GM19397 (cell line): Measurements from ENCODE around the gene MLH3.

ENCODE experiments used
- ATAC-seq: cut with Tn5 transposase; IDR thresholded peaks from one replicate; pipeline ENCODE4 v1.9.1; 2021; ENCODE audit warnings: mild to moderate bottlenecking, moderate library complexity; ENCODE audit not compliant: unreplicated experiment

MLH3 gene

DNA sequence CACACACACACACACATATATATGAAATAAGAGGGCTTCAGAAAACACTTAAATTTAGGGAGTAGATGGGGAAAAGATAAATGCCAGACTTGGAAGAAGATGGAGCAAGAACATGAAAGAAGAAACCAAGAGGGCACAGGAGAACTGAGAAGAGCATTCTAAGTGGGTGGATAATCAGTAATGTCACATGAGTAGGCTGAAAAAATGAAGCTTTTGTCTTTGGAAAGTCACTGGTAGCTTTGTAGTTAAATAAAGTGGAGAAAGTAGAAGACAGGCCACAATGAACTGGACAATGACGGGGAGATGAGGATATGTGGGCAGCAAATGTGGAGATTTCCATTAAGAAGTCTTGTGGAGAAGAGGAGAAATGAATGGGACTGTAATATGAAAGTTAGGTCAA, 15.9 kb upstream of the MLH3 start:
- no peak for ATAC-seq

DNA sequence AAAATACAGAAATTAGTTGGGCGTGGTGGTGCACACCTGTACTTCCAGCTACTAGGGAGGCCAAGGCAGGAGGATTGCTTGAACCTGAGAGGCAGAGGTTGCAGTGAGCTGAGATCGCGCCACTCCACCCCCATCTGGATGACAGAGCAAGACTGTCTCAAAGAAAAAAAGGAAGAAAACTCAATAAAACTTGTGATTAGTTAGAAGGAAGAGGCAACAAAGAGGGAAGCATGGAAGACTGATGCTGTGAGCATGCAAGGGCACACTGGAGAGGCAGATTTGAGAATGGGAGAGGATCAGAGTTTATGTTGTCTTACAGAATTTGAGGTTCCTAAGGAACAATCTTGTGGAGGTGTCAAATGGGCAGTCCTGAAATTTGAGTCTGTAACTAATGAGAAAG, 15.4 kb upstream of the MLH3 start:
- ATAC-seq = no peak

DNA sequence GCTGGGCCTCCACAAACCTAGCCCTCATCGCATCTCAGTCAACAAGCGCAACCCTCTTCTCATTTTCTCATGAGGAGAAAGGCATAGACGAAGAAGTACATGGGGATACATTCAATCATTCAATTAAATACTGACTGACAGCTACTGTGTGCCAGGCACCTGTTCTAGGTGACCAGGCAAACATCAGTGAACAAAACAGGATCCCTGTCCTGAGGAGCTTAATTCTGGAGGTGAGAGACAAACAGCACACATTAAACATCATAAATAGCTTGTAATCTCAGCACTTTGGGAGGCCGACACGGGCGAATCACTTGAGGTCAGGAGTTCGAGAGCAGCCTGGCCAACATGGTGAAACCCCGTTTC, 12.9 kb upstream of the MLH3 start:
- peak; percentile 17 for ATAC-seq

DNA sequence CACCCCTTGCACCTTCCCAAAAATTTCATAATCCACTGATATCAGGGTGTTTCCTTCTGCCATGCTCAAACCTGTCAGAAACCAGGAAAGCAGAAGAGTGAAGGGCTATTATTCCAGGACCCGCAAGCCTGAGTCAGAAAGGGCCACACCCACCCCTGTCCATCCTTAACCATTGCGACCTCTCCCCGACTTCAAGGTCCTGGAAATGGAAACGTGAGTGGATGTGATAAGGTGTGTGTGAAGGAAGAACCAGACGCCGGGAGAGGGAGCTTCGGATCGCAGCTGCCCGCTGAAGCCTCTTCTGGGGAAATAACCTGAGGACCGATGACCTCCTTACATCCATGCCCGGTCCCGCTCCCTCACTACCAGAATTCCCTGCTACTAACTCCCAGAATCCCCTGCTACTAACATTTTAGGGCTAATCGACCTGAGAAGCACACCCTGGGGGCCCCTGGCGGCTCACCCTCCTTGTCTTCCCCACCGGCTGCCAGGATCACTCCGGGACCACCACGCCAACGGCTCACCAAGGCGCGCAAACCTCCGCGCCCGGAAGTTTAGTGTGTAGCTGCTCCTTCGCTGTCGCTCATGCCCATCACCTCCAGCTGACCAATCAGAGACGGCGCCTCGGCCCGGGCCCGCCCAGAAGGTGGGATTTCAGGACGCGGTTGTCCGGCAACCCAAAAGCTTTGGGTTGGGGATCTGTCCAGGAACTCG, 12.4 kb upstream of the MLH3 start, which contains the start of gene ACYP1:
Gene ACYP1 (minus strand): TSS at position 534 of the 714 bp plus-strand sequence. CDS start 471 bp downstream, at position 63.
- peak; percentile 98 for ATAC-seq

DNA sequence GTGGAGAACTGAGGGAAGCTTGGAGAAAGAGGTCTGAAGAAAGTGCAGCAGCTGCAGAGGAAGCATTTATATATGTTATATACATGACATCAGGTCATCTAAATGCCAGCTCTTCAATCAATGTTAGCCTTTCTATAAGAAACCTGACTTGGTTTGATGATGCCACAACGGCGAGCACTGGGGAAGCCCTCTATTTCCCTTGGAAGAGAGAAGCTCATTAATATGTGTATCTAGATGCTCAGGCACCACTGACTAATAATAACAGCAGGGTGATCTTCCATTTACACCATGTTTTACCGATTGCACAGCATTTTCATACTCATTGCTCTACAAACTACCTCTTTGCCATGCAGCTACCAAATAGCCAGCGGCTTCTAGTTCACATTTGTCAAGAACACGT, 11.7 kb upstream of the MLH3 start:
- ATAC-seq = no peak

DNA sequence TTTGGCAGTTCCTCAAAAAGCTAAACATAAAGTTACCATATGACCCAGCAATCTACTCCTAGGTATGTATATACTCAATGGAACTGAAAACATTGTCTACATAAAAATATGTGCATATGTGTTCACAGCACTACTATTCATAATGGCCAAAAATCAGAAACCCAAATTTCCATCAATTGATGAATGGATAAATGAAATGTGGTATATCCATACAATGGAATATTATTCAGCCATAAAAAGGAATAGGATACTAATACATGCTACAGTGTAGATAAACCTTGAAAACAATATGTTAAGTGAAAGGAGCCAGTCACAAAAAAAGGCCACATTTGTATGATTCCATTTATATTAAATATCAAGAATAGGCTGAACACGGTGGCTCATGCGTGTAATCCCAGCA, 9.2 kb upstream of the MLH3 start:
- ATAC-seq = no peak

DNA sequence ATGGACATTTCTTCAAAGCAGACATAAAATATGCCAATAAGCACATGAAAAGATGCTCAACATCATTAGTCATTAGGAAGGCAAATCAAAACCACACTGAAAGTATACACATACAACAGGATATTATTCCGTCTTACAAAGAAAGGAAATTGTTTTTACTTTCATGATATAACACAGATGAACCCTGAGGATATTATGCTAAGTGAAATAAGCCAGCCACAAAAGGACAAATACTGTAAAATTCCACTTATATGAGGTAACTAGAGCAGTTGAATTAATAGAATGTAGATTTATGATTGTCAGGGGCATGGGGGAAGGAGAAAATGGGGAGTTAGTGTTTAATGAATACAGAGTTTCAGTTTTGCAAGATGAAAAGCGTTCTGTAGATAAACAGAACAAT, 8.4 kb upstream of the MLH3 start:
- ATAC-seq = no peak

DNA sequence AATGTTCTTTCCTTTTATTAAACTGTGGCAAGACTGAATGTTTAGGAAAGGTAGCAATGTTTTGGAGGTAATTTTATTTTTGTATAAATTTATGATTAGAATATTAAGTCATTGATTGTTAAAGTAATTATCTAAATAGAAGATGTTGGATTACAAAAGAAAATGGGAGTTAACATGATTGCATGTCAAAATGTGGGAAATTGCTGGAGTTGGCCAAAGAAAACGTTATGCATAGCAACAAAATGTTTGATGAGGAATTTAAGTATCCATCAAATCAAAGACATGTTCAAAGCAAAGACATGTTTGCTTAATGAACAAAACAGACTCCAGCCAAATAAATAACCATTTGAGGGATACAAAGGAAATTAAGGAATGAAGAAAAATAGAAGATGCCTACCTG, 3.2 kb upstream of the MLH3 start:
- no peak for ATAC-seq

DNA sequence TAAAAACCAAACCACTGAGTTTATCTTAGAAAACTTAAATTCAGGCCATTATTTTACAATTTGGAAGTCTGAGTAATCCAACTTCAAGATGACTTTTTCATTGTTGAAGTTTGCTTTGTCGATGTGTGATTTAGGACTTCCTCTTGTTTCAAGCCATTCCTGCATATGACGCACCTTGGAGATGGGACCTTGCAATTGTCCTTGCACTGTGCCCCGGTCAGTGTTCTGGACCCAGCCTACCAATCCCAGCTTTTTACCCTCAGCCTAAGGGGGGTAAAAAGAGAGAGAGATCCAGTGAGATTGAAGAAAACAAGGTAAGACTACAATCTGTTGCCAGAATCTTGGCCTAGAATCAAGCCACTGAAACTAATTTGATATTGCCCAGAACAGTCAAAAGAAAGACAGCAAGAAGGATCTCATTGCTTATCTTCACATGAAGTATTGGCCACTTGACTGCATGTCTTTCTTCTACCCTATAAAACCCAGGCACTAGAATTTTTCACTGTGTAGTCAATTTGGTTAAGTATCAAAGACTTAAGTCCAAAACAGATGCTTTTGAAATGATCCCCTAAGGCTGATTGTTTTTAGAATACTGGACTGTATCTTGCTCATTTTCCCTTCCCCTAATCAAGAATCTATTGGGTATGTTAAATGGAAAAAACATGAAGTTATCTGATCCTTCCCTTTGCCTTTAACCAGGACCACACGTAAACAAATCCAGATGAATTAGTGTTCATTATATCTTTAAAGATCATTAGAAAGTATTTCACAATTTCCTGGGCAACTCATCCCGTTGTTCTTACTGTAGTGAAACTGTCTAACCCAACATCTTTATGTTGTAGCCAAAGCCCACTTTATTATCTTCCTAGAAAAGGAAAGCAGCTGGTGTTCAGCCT, 2.4 kb upstream of the MLH3 start:
- ATAC-seq = no peak

DNA sequence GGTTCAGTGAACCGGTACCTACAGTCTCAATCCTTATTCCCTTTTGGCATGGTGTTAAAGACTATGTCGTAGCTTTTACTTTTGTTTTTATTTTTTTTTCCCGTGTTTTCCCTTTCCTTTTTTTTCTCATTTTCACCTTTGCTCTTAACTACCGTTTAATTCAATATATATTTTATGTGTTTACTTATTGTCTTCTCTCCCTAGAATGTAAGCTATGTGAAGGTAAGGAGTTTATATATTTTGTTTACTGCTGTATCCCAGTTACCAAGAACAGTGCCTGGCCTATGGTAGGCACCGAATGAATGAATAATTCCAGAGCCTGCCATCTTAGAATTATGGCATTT, 261 bp upstream of the MLH3 start:
- no peak for ATAC-seq

DNA sequence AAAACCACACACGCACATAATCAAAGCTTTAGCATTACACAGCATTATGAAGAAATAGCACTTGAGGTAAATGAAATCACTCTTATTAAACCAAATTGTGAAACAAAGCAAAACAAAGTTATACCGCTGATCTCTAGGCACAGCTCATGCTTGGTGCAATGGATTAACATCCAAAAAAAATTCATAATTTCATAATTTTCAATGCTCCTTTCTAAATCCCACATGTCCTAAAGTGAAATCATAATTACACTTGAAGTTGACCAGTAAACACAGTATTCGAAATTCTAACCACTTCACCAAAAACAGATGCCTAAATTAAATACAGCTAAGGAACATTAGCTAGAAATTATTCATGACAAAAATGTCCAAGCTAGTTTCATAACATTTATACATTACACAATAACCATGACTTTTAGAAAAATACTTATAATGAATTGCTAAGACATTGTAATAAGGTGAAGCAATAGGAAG, 1.5 kb downstream of the MLH3 start:
- ATAC-seq = no peak

DNA sequence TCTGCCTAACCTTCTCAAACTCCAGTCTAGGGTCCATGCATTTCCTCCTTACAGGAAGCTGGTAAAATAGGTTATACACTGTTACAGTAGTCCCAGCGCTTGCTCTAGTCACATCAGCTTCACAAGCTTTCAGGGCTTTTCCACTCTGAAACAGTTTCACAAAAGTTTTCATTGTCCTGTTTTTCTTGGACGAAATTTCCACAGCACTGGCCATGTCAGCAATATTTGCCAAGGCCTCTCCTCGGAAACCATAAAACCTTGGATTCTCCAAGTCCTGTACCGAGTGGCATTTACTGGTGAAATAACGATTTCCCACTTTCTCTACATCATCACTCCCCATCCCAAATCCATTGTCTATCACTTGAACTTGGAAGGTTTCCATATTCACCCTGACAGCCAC, 2.1 kb downstream of the MLH3 start:
- no peak for ATAC-seq

DNA sequence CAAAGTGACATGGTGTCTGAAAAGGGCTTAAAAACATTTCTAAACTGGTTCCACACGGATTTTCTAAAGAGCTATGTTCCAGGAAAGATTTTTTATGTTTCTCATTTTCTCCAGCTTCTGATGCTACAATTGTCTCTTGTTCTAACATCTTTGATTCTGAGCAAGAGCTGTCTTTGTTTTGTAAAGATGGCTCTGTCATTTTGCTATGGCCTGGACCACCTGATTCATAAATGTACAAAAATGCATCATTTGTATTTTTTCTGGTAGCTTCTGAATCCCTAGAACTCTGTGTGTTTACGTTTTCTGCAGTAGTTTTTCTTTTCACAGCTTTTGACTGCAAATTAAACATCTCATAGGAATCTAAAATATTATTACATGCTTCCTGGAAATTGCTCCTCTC, 3.2 kb downstream of the MLH3 start:
- ATAC-seq = no peak

DNA sequence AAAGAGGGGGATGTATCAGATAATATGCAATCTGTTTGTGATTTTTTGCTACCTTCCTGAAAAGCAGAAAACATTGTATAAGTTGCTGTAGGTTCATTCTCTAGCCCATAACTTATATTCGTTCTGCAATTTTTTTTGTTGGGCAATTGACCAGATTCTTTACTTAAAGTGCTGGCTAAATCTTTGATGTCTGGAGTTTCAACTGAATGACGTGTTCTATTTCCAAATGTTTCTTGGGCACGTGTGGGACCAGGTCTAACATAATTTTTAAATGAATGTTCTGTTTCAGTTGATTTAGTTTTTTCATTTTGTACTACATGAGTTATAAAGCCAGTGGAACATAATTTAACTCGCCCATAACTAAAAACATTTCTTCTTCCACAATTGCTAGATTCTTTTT, 3.8 kb downstream of the MLH3 start:
- no peak for ATAC-seq

DNA sequence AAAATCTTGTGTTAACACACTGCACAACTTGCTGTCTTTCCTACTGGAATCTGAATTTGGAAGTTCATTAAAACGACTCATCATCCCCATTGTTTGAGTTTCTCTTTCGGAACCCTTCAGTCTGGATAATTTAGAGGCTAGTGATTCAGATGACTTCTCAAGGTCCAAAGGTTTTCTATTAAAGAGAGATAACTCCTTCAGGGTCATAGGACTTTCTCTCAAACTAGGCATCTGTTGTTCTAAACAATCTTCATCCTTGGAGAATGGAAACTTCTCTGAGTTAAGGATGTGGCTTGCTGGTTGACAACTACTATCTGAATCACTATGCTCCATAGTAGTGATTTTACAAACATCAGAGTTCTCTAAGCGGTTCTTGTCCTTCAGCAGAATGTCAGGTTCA, 4.4 kb downstream of the MLH3 start:
- no peak for ATAC-seq

DNA sequence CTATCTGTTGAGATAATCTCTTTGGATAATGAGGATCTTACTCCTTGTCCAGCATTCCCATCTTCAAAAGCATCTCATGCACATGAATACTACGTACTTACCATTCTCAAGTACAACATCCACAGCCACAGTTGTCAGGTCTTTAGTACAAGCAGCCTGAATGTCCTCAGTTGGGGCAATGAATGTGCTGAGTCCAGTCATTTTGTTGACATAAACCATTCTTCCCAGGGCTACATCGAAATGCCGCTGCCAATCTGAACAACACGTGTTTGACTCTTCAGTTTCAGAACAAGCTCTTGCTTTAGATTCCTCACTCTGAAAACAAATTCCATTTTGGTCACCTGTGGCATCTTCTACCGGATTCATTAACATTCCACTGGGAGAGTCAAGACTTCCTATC, 5.0 kb downstream of the MLH3 start:
- ATAC-seq = no peak

DNA sequence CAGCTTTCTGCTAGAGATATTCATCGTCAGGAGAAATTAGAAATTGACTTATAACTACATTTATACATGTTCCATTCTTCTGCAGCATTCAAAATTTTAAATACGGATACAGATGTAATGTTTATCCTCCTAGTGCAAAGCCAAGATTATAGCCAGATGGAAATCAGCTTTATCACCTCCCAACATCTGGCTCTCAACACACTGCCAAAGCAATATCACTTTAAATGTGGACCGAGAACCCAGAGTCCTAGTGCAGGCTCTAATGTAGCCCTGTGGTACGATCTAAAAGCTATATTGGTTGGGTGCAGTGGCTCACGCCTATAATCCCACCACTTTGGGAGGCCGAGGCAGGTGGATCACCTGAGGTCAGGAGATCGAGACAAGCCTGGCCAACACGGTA, 6.5 kb downstream of the MLH3 start:
- ATAC-seq = no peak

DNA sequence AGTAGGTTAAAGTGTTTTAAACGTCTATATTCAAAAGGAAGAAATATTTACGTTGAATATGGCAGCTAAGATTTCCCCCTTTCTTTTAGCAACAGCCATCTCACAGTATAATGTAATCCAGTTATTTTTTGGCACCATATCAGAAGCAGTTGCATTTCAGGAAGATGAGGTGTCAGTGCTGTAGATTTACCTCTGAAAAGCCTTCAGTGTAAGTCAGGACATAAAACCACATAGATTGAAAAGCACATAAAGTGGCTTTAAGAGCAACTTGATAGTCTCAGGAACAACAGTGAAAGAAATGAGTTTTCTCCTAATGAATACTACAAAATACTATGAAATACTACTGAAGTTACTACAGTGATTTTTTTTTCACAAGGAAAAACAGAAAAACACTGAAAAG, 6.9 kb downstream of the MLH3 start:
- no peak for ATAC-seq

DNA sequence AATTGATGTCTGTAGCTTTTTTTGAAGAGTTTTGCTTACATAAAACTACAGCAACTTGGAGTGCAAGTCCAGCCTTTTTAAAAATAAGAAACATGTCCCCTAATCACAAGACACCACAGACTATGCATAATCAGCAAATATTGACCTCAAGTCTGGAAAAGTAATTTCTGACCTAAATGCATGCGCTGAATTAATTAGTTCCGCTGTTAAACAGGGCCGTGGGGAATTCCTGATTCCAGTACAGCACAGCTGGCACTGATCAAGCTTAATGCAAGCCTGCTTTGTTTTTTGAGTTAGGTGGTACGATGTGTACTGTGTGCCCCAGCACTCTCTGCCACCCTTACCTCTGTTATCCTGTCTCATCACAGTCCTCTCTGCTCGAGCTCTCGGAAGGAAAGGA, 9.2 kb downstream of the MLH3 start:
- no peak for ATAC-seq

DNA sequence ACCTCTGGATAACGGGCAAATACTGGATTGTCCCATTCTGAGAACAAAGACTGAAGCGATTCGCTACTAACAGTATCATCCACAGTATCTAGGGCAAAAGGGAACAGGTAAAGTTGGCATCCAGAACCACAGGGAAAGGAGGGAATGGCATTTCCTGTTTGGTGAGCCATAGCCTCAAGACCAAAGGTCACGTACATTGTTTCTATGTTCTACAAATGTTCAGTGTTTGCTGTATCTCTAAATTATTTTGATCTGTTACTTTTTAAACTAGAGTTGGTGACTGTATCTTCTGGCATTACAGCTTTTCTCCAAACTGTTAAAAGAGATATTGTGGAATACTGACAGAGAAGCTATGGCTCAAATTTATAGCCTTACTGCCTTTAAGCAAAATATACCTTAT, 9.7 kb downstream of the MLH3 start:
- ATAC-seq = no peak

DNA sequence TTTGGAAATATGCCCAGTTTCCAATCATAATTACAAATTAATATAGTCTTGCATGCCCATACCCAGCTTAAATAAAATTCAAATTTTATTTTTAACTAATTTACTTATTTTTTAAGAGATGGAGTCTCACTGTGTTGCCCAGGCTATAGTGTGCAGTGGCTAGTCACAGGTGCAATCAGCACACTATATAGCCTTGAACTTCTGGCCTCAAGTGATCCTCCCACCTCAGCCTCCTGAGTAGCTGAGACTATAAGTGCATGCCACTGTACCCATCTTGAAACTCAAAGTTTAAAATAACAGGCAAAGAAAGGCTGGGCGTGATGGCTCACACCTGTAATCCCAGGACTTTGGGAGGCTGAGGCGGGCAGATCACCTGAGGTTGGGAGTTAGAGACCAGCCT, 10.3 kb downstream of the MLH3 start:
- ATAC-seq = no peak

DNA sequence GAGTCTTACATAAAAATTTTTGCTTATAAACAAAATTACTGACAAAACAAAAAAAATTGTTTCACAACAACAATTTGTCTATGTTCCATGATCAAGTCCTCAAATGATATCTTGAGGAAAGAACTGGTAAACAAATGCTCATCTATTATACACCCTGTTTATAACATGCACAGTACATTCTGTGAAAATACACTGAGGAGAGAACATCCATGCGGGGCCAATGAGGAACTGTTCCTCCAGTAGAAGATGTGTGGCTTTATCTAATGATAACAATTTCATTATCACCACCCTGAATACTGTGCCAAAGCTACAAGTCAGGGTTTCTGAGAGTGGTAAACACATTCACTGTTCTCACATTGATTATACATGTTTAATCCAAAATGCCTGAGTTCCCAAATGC, 10.8 kb downstream of the MLH3 start:
- ATAC-seq = no peak
